ENCODE results near the gene LDLRAD1. TPM values are rescaled to one million over a fixed set of nuclear protein-coding genes. Genes with fewer than 3 reads are reported as not detected.
A peak's percentile ranks its signal among the peaks of the same experiment; 100 is the strongest.

Gene LDLRAD1
- total and polyA plus RNA-seq, 2 of the 13 experiments (the other 11 are each of a cell fraction or from before 2014, with no cell fraction given): 2.5 to 14.0 TPM

DNA sequence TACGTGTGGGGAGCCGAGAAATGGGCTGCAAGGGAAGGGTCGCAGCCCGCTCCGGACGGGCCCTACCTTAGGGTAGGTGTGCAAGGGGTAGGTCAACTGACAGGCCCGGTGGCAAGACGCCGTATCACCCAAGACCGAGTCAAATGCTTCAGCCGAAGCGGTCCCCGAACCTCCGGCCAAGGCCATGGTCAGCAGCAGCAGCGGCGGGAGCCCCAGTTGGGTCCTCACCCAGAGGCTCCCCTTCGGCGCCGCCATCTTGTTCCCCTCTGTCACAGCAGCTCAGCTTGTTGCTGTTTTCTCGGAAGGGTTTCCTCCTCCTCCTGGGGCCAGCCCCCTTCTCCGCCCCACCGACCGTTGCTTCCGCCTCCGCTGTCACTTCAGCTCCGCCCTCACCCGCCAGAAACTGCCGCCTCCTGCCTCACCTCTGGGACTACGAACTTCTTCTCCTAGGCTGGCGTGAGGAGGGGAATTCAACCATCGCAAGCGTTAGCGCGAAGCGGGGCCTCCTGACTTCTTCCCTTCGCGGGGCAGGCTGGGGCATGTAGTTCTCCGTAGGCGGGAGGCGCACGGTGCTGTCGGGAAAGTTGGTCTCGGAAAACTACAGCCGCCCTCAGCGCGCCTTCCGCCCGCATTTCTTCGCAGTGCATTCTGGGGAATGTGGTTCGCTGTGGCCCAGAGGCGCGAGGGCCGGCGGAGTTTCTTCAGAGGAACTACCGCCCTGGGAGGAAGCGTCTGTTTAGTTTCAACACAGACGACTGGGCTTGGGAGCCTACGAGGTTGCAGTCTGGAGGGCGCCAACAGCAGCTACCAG, 35.2 kb upstream of the LDLRAD1 start, which contains the start of the genes TCEANC2 and TMEM59 (continued):
- TF ChIP-seq, protein P1, sequence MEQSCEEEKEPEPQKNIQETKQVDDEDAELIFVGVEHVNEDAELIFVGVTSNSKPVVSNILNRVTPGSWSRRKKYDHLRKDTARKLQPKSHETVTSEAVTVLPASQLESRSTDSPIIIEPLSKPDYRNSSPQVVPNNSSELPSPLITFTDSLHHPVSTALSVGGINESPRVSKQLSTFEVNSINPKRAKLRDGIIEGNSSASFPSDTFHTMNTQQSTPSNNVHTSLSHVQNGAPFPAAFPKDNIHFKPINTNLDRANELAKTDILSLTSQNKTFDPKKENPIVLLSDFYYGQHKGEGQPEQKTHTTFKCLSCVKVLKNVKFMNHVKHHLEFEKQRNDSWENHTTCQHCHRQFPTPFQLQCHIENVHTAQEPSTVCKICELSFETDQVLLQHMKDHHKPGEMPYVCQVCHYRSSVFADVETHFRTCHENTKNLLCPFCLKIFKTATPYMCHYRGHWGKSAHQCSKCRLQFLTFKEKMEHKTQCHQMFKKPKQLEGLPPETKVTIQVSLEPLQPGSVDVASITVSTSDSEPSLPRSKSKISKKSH (CRISPR knock-in tag; IDR thresholded peaks at IDR 0.05; ENCODE audit: borderline replicate concordance): peak; percentile 22
- TF ChIP-seq NFKB2 (CRISPR knock-in tag; IDR thresholded peaks at IDR 0.05; ENCODE audit: borderline replicate concordance): peak; percentile 51; the same call in 1 of the 2 replicates
- TF ChIP-seq TFE3 (CRISPR knock-in tag; IDR thresholded peaks at IDR 0.05): peak; percentile 70; the same call in 1 of the 2 replicates
- TF ChIP-seq PRDM10 (CRISPR knock-in tag; IDR thresholded peaks at IDR 0.05; ENCODE audit: low read depth): peak; percentile 42; the same call in 1 of the 2 replicates
- TF ChIP-seq, protein P2, sequence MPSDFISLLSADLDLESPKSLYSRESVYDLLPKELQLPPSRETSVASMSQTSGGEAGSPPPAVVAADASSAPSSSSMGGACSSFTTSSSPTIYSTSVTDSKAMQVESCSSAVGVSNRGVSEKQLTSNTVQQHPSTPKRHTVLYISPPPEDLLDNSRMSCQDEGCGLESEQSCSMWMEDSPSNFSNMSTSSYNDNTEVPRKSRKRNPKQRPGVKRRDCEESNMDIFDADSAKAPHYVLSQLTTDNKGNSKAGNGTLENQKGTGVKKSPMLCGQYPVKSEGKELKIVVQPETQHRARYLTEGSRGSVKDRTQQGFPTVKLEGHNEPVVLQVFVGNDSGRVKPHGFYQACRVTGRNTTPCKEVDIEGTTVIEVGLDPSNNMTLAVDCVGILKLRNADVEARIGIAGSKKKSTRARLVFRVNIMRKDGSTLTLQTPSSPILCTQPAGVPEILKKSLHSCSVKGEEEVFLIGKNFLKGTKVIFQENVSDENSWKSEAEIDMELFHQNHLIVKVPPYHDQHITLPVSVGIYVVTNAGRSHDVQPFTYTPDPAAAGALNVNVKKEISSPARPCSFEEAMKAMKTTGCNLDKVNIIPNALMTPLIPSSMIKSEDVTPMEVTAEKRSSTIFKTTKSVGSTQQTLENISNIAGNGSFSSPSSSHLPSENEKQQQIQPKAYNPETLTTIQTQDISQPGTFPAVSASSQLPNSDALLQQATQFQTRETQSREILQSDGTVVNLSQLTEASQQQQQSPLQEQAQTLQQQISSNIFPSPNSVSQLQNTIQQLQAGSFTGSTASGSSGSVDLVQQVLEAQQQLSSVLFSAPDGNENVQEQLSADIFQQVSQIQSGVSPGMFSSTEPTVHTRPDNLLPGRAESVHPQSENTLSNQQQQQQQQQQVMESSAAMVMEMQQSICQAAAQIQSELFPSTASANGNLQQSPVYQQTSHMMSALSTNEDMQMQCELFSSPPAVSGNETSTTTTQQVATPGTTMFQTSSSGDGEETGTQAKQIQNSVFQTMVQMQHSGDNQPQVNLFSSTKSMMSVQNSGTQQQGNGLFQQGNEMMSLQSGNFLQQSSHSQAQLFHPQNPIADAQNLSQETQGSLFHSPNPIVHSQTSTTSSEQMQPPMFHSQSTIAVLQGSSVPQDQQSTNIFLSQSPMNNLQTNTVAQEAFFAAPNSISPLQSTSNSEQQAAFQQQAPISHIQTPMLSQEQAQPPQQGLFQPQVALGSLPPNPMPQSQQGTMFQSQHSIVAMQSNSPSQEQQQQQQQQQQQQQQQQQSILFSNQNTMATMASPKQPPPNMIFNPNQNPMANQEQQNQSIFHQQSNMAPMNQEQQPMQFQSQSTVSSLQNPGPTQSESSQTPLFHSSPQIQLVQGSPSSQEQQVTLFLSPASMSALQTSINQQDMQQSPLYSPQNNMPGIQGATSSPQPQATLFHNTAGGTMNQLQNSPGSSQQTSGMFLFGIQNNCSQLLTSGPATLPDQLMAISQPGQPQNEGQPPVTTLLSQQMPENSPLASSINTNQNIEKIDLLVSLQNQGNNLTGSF (CRISPR knock-in tag; IDR thresholded peaks at IDR 0.05): no peak; the same call in 1 of the 2 replicates
- no peak for TF ChIP-seq PAF1 (CRISPR knock-in tag; IDR thresholded peaks at IDR 0.05)
- TF ChIP-seq ZNF263 (CRISPR knock-in tag; IDR thresholded peaks at IDR 0.05): no peak
- TF ChIP-seq ZNF230 (CRISPR knock-in tag; IDR thresholded peaks at IDR 0.05): no peak
- TF ChIP-seq, protein P3, sequence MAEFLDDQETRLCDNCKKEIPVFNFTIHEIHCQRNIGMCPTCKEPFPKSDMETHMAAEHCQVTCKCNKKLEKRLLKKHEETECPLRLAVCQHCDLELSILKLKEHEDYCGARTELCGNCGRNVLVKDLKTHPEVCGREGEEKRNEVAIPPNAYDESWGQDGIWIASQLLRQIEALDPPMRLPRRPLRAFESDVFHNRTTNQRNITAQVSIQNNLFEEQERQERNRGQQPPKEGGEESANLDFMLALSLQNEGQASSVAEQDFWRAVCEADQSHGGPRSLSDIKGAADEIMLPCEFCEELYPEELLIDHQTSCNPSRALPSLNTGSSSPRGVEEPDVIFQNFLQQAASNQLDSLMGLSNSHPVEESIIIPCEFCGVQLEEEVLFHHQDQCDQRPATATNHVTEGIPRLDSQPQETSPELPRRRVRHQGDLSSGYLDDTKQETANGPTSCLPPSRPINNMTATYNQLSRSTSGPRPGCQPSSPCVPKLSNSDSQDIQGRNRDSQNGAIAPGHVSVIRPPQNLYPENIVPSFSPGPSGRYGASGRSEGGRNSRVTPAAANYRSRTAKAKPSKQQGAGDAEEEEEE (CRISPR knock-in tag; IDR thresholded peaks at IDR 0.05; ENCODE audit: borderline replicate concordance): no peak
- peak; percentile 81 for TF ChIP-seq SPEN (CRISPR knock-in tag; IDR thresholded peaks at IDR 0.05; ENCODE audit: low read depth)
- peak; percentile 34; the same call in 1 of the 2 replicates for TF ChIP-seq ZNF878 (CRISPR knock-in tag; IDR thresholded peaks at IDR 0.05)
- peak; percentile 32; the same call in 1 of the 2 replicates for TF ChIP-seq KLF6 (CRISPR knock-in tag; IDR thresholded peaks at IDR 0.05)
- TF ChIP-seq ZNF441 (CRISPR knock-in tag; IDR thresholded peaks at IDR 0.05; ENCODE audit: borderline replicate concordance): peak; percentile 74

Data from HepG2 (cell line).